Activated CD4-positive, alpha-beta T cell treated with anti-CD3 and anti-CD28 coated beads, Interleukin-2, amount 10 ng/mL, durations not matched to agents 7 days and 5 days (primary cell): ENCODE data around the gene FAM222B. TPM values are rescaled to one million over a fixed set of nuclear protein-coding genes. Genes with fewer than 3 reads are reported as not detected.
"Not testable (repeated sequence)": the region's sequence is repeated elsewhere in the genome, so short reads cannot be mapped to it uniquely, and the experiment has no call there.

Experiments
- CTCF ChIA-PET: fragments of 350-600 bp; sonication (Branson Sonifier 250); formaldehyde crosslinking; loops from one replicate; lab custom pipeline; 2021; ENCODE audit warnings: antibody characterized with exemption; lab: Charles Lee
- POLR2A ChIA-PET: fragments of 350-600 bp; sonication (Branson Sonifier 250); formaldehyde crosslinking; loops from one replicate; lab custom pipeline; 2021; ENCODE audit warnings: antibody characterized with exemption; lab: Charles Lee
- DNase-seq: peaks from one replicate; pipeline ENCODE4 v3.0.0-alpha.2; 2020
- H3K27ac Mint-ChIP-seq: one replicate; pipeline ENCODE4 v1.8.0; 2021; ENCODE audit warnings: mild to moderate bottlenecking, moderate library complexity, mixed read lengths
- H3K27me3 Mint-ChIP-seq: one replicate; pipeline ENCODE4 v1.8.0; 2021; ENCODE audit warnings: mixed read lengths
- H3K36me3 Mint-ChIP-seq: one replicate; pipeline ENCODE4 v1.8.0; 2021; ENCODE audit warnings: low read depth, mixed read lengths
- H3K4me1 Mint-ChIP-seq: one replicate; pipeline ENCODE4 v1.8.0; 2021; ENCODE audit warnings: mixed read lengths
- H3K4me3 Mint-ChIP-seq: one replicate; pipeline ENCODE4 v1.8.0; 2021; ENCODE audit warnings: mild to moderate bottlenecking, moderate library complexity, mixed read lengths
- H3K9me3 Mint-ChIP-seq: one replicate; pipeline ENCODE4 v1.8.0; 2021; ENCODE audit warnings: mixed read lengths
- total RNA-seq, 2 experiments: library from RNA; stranded (reverse); gene quantifications; one replicate each; pipeline ENCODE4 v1.2.3, GENCODE V29; 2021

FAM222B gene
- total RNA-seq, 2 experiments from 2014 or later, result 15.7 to 17.9 TPM

DNA sequence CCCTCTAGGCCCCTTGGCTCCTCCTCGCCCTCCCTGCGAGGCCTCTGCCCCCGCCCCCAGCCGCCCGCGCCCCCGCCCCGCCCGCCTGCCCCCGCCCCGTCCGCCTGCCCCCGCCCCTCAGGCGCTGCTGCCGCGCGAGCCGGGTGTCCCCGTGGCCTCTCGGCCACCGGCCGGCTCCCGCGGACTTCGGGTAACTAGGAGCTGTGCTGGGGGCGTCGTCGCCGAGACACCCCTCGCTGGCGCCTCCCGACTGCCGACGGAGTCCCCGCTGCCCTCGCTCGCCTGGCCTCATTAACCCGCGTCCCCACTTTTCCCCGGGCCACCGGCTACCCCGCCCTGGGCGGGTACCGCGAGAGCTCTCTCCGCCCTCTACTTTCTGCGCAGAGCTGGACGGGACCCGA, 116.4 kb downstream of the FAM222B start, which contains the start of gene TLCD1:
TLCD1 (minus strand) TSS at position 8 of the 401 bp plus-strand sequence. CDS start 136 bp downstream, outside the sequence.
- POLR2A ChIA-PET, result interaction anchor here (0.7 to 1.5 kb wide), 4 partner anchors 17 to 25 kb away, joined by 3 to 6 read pairs (median 4); partner anchors contain the start of gene TRAF4
- DNase-seq, result peak; percentile 66
- CTCF ChIA-PET, result interaction anchor here (0.5 to 11.5 kb wide), 51 partner anchors 9 to 422 kb away, joined by 3 to 420 read pairs (median 6); partner anchors contain the start of genes DHRS13, FLOT2, PHF12 and PIGS
- Mint-ChIP-seq H3K9me3 (no peaks in the 10 kb centered on the region), H3K27ac (peak within 1 kb of the TSS; percentile 99), H3K27me3 (no peaks in the 10 kb centered on the region), H3K4me1 (peaks cover 69% of the 10 kb centered on the region), H3K4me3 (peak within 1 kb of the TSS; percentile 90), H3K36me3 (peaks cover 36% of the 10 kb centered on the region)

DNA sequence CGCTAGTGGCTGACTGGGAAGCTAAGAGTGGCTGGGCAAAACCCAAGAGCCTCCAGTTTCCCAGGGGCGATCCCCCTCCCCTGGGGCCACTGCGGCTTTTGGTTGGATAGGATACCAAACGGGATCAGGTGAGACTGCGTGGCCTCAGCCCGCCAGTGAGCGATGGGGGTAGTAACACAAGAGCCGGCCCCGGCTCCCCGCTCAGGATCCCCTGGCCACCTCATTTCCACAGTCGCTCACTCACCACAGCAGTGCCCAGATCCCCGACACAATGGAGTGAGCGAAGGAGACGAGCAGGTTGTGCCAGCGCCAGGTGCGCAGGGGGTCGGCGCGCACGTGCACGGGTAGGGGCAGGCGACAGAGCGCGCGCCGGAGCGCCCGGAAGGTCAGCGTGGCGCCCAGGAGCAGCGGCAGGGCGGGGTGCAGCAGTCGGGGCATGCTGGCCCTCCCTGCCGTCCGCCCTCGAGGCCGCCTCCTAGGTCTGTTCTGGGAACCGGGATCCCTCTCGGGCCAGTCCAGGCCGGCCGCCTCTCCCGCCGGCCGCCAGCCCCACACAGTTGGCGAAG, 116.8 kb downstream of the FAM222B start:
- Mint-ChIP-seq H3K4me3 (peak overlapping the region; percentile 84), H3K27ac (peak overlapping the region; percentile 86), H3K36me3 (peaks cover 41% of the 10 kb centered on the region), H3K9me3 (no peaks in the 10 kb centered on the region), H3K27me3 (no peaks in the 10 kb centered on the region), H3K4me1 (peaks cover 72% of the 10 kb centered on the region)
- ChIA-PET POLR2A (interaction anchor here (1.5 kb wide), 1 partner anchor 20 kb away, joined by 6 read pairs; no protein-coding TSS in a partner anchor), CTCF (interaction anchor here (0.6 to 11.5 kb wide), 29 partner anchors 9 to 420 kb away, joined by 3 to 420 read pairs (median 10); partner anchors contain the start of genes DHRS13, FLOT2, PHF12 and PIGS)
- peak; percentile 30 for DNase-seq

DNA sequence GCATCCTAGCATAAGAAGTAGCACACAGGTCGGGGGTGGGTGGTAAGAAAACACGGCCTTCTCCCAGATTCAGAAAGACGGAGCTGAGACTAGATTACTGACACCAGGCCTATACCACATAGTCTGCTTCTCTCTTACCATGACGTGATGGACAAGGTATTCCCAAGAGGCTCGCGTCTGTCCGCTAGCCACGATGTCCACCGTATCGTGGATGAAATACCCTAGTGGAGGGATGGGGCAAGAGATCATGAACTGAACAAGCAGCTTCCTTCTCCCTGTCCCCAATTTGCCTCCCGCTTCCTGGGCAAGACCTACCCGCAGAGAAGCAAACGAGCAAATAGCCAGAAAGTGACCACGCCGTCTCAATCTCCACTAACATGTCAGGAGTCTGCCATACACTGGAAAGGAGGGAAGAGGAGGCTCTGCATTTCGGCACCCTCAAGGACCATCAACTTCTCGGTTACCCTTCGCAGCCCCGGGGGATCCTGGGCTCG, 117.4 kb downstream of the FAM222B start:
- no peaks in the 10 kb centered on the region for H3K9me3 Mint-ChIP-seq
- CTCF ChIA-PET, result interaction anchor here (0.5 to 11.5 kb wide), 6 partner anchors 12 to 1085 kb away, joined by 3 to 420 read pairs (median 10); partner anchors contain the start of genes PROCA1 and TRAF4
- H3K36me3 Mint-ChIP-seq, result peaks cover 46% of the 10 kb centered on the region
- H3K4me1 Mint-ChIP-seq, result peaks cover 75% of the 10 kb centered on the region
- peak overlapping the region; percentile 84 for H3K4me3 Mint-ChIP-seq
- peak overlapping the region; percentile 86 for H3K27ac Mint-ChIP-seq
- POLR2A ChIA-PET, result no interaction called here
- no peak for DNase-seq
- no peaks in the 10 kb centered on the region for H3K27me3 Mint-ChIP-seq

DNA sequence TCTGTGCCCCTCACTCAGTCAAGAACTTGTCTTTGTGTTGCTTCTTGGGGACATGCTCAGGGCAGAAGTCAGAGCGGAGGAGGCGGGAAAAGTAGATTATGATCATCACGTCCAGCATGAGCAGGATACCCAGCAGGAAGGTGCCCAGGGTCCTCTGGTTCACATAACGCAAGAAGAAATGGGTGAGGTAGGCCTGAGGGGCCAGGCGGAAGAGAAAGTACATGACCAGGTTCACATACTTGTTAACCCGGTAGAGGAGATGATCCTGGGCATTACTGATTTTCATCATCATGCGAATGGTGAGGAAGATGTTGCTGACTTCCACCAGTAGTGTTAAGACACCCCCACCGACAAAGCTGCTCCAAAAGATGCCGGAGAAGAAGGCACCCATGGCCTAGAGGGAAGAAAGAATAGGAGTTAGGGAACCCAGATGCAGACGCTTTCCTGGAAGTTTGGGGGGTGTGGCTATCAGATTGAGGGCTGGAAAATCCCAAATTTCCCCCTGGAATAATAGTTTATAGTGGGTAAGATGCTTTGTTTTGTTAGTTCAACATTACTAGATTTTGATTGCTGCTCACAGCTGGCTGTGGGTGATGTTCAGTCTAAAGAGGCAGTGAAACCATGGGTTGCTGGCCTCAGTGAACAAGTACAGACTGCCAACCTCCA, 118.0 kb downstream of the FAM222B start:
- DNase-seq, result no peak
- Mint-ChIP-seq H3K36me3 (peaks cover 51% of the 10 kb centered on the region), H3K4me1 (peaks cover 74% of the 10 kb centered on the region)

DNA sequence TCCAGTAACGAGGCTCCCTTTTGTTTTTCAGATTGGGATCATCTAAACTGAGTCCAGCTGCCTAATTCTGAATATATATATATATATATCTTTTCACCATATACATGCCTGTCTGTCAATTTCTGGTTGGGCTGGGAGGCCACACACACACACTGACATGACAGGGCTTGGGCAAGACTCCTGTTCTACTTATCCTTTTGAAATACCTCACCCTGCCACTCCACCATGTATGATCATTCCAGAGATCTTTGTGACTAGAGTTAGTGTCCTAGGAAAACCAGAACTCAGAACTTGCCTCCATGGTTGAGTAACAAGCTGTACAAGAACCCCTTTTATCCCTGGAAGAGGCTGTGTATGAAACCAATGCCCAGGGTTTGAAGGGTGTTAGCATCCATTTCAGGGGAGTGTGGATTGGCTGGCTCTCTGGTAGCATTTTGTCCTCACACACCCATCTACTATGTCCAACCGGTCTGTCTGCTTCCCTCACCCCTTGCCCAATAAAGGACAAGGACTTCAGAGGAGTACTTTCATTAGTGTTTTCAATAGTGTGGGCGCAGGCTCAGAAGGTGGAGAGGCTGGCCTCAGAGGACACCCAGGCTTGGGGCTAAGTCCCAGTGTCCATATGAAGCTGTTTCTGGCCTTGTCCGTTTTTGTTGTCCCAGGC, 118.6 kb downstream of the FAM222B start:
- Mint-ChIP-seq H3K4me1 (peaks cover 74% of the 10 kb centered on the region), H3K4me3 (peak overlapping the region; percentile 5), H3K36me3 (peaks cover 51% of the 10 kb centered on the region), H3K27ac (peak overlapping the region; percentile 71)
- DNase-seq, H3K9me3 Mint-ChIP-seq, H3K27me3 Mint-ChIP-seq, POLR2A ChIA-PET: not testable (repeated sequence)
- CTCF ChIA-PET, result interaction anchor here (1.1 kb wide), 1 partner anchor 26 kb away, joined by 3 read pairs; no protein-coding TSS in a partner anchor

More for the DNA sequence above, 118.0 kb downstream of the FAM222B start:
- ChIA-PET POLR2A (no interaction called here), CTCF (interaction anchor here (0.5 to 11.5 kb wide), 5 partner anchors 11 to 1086 kb away, joined by 3 to 420 read pairs (median 3); partner anchors contain the start of genes PROCA1 and TRAF4)
- H3K27ac Mint-ChIP-seq, result peak overlapping the region; percentile 86
- no peaks in the 10 kb centered on the region for H3K27me3 Mint-ChIP-seq
- H3K4me3 Mint-ChIP-seq, result peak overlapping the region; percentile 84
- H3K9me3 Mint-ChIP-seq, result no peaks in the 10 kb centered on the region

DNA sequence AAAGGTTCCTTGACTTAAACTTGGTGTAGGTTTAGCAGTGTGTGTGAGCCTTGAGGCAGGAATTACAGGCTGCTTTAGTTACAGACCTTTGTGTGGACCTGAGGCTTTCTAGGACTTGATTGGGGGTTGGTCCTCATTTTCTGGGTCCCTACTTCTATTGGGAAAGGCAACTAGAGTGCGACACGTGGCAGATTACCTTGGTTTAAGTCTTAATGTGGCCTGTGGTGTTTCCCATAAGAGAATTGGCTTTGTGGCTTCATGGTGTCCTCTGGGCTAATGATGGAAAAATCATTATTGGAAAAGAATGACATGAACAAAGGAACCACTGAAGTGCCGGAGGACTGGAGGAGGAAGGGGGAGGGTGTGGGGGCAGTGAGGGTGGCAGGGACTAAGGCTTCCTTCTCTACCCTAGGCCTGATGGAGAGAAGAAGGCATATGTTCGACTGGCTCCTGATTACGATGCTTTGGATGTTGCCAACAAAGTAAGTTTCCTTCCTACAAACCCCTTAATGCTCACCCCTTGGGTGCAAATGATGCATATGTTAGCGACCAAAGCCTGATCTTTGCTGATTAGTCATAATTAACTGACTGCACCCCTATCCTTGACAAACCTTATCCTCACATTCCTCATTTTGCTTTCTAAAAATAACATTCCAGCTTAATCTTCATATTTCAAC, 119.3 kb downstream of the FAM222B start:
- peaks cover 77% of the 10 kb centered on the region for H3K4me1 Mint-ChIP-seq
- no peak overlapping the region for H3K4me3 Mint-ChIP-seq
- H3K9me3 Mint-ChIP-seq, result no peaks in the 10 kb centered on the region
- ChIA-PET POLR2A (no interaction called here), CTCF (interaction anchor here (1.1 kb wide), 1 partner anchor 27 kb away, joined by 3 read pairs; no protein-coding TSS in a partner anchor)
- H3K27ac Mint-ChIP-seq, result peak overlapping the region; percentile 71
- DNase-seq, result no peak
- no peaks in the 10 kb centered on the region for H3K27me3 Mint-ChIP-seq
- peaks cover 51% of the 10 kb centered on the region for H3K36me3 Mint-ChIP-seq

DNA sequence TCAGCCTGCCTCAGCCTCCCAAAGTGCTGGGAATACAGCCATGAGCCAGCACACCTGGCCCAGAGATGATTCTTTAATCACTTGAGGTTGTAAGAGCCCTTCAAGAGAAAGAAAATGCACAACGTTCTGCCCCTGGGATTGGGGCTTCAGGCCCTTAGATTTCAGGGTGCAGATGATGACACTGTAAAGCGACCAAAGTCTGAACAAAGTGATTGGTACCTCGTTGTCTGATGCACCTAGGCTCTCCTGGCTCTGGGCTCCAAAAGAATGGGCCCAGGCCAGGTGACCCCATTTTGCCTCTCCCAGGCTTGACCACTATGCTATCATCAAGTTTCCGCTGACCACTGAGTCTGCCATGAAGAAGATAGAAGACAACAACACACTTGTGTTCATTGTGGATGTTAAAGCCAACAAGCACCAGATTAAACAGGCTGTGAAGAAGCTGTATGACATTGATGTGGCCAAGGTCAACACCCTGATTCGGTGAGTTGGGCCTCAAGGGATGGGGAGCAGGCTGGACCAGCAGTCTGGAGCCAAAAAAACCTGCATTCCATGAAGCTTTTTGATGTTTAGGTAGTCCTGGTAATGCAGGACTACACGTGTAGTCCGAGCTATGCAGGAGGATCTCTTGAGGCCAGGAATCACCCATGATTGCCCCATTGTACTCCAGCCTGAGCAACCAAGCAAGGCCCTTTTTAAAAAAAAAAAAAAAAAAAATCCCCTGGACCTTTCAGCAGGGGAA, 120.0 kb downstream of the FAM222B start:
- Mint-ChIP-seq H3K27me3 (no peaks in the 10 kb centered on the region), H3K4me1 (peaks cover 77% of the 10 kb centered on the region), H3K36me3 (peaks cover 51% of the 10 kb centered on the region), H3K4me3 (peak overlapping the region; percentile 95), H3K9me3 (no peaks in the 10 kb centered on the region), H3K27ac (peak overlapping the region; percentile 44)
- POLR2A ChIA-PET, result no interaction called here
- CTCF ChIA-PET, result interaction anchor here (0.7 to 2.4 kb wide), 2 partner anchors 22 to 230 kb away, joined by 3 to 7 read pairs; no protein-coding TSS in a partner anchor
- no peak for DNase-seq

DNA sequence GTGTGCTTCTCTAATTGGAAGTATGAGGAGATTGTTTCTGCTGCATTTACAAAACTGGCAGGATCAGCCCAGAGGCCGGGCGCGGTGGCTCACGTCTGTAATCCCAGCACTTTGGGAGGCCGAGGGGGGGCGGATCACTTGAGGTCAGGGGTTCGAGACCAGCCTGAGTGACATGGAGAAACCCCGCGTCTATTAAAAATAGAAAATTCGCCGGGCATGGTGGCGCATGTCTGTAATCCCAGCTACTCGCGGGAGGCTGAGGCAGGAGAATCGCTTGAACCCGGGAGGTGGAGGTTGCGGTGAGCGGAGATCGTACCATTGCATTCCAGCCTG, 121.6 kb downstream of the FAM222B start:
- not testable (repeated sequence) for H3K27me3 Mint-ChIP-seq, H3K9me3 Mint-ChIP-seq, DNase-seq
- peaks cover 65% of the 10 kb centered on the region for H3K4me1 Mint-ChIP-seq
- peaks cover 51% of the 10 kb centered on the region for H3K36me3 Mint-ChIP-seq
- CTCF ChIA-PET, result interaction anchor here (0.6 to 2.4 kb wide), 4 partner anchors 8 to 30 kb away, joined by 3 to 19 read pairs (median 6); partner anchors contain the start of genes NEK8 and PROCA1
- peak overlapping the region; percentile 95 for H3K4me3 Mint-ChIP-seq
- H3K27ac Mint-ChIP-seq, result peak overlapping the region; percentile 97
- POLR2A ChIA-PET, result interaction anchor here (1.8 kb wide), 1 partner anchor 7 kb away, joined by 12 read pairs; the partner anchor contains the start of gene NEK8

DNA sequence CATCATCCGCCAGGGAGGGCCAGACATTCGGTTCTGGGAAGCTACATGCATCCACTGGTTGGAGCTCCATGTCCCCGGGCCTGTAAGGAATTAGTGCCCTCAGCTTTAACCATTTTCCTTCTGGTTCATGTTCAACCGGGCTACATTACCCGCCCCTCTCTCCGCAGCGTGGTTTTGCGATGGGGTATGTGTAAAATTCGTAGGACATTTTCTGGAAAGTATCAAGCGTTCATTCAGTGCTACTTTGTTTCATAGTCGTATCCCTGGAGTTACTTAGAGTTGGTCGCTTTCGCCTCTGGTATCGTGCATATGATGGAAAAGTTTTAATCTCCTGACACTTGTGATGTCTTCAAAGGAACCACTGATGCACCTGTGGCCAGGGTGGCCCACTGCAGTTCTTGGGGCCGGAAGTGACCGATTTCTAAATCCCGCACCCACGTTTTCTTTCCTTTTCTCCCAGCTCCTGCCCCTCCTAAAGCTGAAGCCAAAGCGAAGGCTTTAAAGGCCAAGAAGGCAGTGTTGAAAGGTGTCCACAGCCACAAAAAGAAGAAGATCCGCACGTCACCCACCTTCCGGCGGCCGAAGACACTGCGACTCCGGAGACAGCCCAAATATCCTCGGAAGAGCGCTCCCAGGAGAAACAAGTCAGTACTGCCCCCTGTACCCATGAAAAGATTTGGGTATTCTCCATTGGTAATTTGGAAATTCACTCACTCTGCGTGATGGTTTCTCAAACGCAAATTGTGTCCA, 122.2 kb downstream of the FAM222B start:
- ChIA-PET POLR2A (interaction anchor here (1.1 to 1.8 kb wide), 2 partner anchors 8 to 231 kb away, joined by 10 to 12 read pairs; partner anchors contain the start of genes NEK8 and PHF12), CTCF (interaction anchor here (0.6 to 2.5 kb wide), 10 partner anchors 8 to 233 kb away, joined by 3 to 19 read pairs (median 6); partner anchors contain the start of genes NEK8, PHF12 and PROCA1)
- peaks cover 6% of the 10 kb centered on the region for H3K27me3 Mint-ChIP-seq
- peak; percentile 47 for DNase-seq
- peak overlapping the region; percentile 97 for H3K27ac Mint-ChIP-seq
- H3K4me3 Mint-ChIP-seq, result peak overlapping the region; percentile 95
- H3K36me3 Mint-ChIP-seq, result peaks cover 51% of the 10 kb centered on the region
- H3K4me1 Mint-ChIP-seq, result peaks cover 61% of the 10 kb centered on the region
- H3K9me3 Mint-ChIP-seq, result no peaks in the 10 kb centered on the region

DNA sequence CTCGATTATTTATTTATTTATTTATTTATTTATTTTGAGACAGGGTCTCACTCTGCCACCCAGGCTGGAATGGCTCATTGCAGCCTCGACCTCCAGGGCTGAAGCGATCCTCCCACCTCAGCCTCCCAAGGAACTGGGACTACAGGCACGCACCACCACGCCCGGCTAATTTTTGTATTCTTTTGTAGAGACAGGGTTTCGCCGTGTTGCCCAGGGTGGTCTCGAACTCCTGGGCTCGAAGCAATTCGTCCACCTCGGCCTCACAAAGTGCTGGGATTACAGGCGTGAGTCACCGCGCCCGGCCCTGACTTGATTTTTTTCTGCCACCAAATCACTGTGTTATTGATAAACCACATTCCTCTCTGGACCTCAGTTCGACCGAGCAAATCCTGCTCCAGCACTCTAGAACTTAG, 123.6 kb downstream of the FAM222B start:
- ChIA-PET CTCF (interaction anchor here (0.6 to 2.5 kb wide), 10 partner anchors 8 to 234 kb away, joined by 3 to 19 read pairs (median 6); partner anchors contain the start of genes NEK8, PHF12 and PROCA1), POLR2A (interaction anchor here (0.7 to 1.8 kb wide), 6 partner anchors 8 to 233 kb away, joined by 3 to 12 read pairs (median 4); partner anchors contain the start of genes NEK8, PHF12, PIGS and SDF2)
- Mint-ChIP-seq H3K4me1 (peaks cover 47% of the 10 kb centered on the region), H3K9me3 (no peaks in the 10 kb centered on the region), H3K36me3 (peaks cover 39% of the 10 kb centered on the region), H3K27me3 (peaks cover 13% of the 10 kb centered on the region), H3K27ac (peak overlapping the region; percentile 97), H3K4me3 (peak overlapping the region; percentile 95)
- no peak for DNase-seq
